ENCODE measurements around the gene OR2T5.
"Not testable (repeated sequence)": the region's sequence is repeated elsewhere in the genome, so short reads cannot be mapped to it uniquely, and the experiment has no call there.

DNA sequence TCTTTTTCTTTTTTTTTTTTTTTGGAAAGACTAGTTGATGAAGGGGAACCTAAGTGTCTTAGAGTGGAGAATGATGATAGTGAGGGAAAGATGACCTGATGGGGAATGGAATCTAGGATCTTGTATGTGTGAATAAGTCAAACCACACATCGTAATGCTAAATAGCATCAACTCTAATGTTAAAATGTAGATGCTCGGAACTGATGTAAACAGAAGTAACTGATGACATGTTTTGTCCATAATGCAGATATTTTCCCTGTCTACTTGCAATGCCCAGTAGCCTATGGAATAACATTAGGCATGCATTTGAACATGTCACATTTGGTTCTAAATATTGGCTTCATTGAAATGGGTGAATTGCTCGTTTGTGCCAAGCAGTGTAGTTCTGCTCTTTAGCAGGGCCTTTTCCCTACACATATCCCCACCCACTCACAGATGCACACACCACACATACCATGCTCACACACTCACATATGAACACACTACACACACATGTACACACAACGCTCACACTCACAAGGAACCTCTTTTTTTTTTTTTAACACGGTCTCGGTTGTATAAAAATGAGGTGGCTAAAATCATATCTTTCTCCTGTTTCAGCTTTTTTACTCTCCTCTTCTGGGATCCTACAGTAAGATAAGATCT, 38.4 kb upstream of the OR2T5 start:
- not testable (repeated sequence) for TF ChIP-seq POLR2AphosphoS5 (IDR thresholded peaks at IDR 0.05; ENCODE audit: borderline replicate concordance, low read depth, low read length); EZH2 (IDR thresholded peaks at IDR 0.05); FOXP2 (optimal IDR thresholded peaks at IDR 0.05; ENCODE audit: control extremely low read depth, extremely low read length, insufficient read depth)

Data from SK-N-MC (cell line).